Measurements from ENCODE around the gene EHD4.

Gene EHD4

GRCh38 chr15:41984622-41985021 is 12.3 kb upstream of the EHD4 start:
- ChIA-PET CTCF (interaction anchor here (8.7 to 22.3 kb wide), 4 partner anchors 69 to 152 kb away, joined by 75 to 274 read pairs (median 142); no protein-coding TSS in a partner anchor), POLR2A (interaction anchor here (0.6 kb wide), 1 partner anchor 114 kb away, joined by 3 read pairs; no protein-coding TSS in a partner anchor)
- no peak overlapping the region for H3K4me3 ChIP-seq (ENCODE audit: low read depth, low read length)
- no peak for TF ChIP-seq CTCF (IDR thresholded peaks at IDR 0.05; ENCODE audit: insufficient read depth, low read length, missing control alignments)
- no peak for DNase-seq (ENCODE audit: low read depth, low spot score)

- ChIA-PET POLR2A (interaction anchor here (0.6 kb wide), 1 partner anchor 114 kb away, joined by 3 read pairs; no protein-coding TSS in a partner anchor), CTCF (interaction anchor here (0.9 to 22.3 kb wide), 8 partner anchors 8 to 153 kb away, joined by 3 to 274 read pairs (median 40); partner anchors contain the start of gene EHD4)
- H3K4me3 ChIP-seq (ENCODE audit: low read depth, low read length) = no peak overlapping the region
- DNase-seq (ENCODE audit: low read depth, low spot score) = no peak
- no peak for TF ChIP-seq CTCF (IDR thresholded peaks at IDR 0.05; ENCODE audit: insufficient read depth, low read length, missing control alignments)
Observed at GRCh38 chr15:41983621-41984571, 11.5 kb upstream of the EHD4 start.

- TF ChIP-seq CTCF (IDR thresholded peaks at IDR 0.05; ENCODE audit: insufficient read depth, low read length, missing control alignments) = no peak
- no peak for DNase-seq (ENCODE audit: low read depth, low spot score)
- POLR2A ChIA-PET = no interaction called here
- CTCF ChIA-PET = interaction anchor here (0.9 to 22.3 kb wide), 7 partner anchors 9 to 154 kb away, joined by 3 to 274 read pairs (median 5); partner anchors contain the start of gene EHD4
- no peak overlapping the region for H3K4me3 ChIP-seq (ENCODE audit: low read depth, low read length)
Observed at GRCh38 chr15:41983221-41983620, 10.9 kb upstream of the EHD4 start.

GRCh38 chr15:41982133-41982930 is 10.0 kb upstream of the EHD4 start:
- DNase-seq (ENCODE audit: low read depth, low spot score) = no peak
- TF ChIP-seq CTCF (IDR thresholded peaks at IDR 0.05; ENCODE audit: insufficient read depth, low read length, missing control alignments) = no peak
- H3K4me3 ChIP-seq (ENCODE audit: low read depth, low read length) = no peak overlapping the region
- POLR2A ChIA-PET = no interaction called here
- CTCF ChIA-PET = interaction anchor here (1.0 to 22.3 kb wide), 7 partner anchors 10 to 100 kb away, joined by 4 to 274 read pairs (median 4); partner anchors contain the start of gene EHD4

GRCh38 chr15:41981371-41982132 is 9.2 kb upstream of the EHD4 start:
- TF ChIP-seq CTCF (IDR thresholded peaks at IDR 0.05; ENCODE audit: insufficient read depth, low read length, missing control alignments) = no peak
- ChIA-PET CTCF (interaction anchor here (1.0 to 22.3 kb wide), 7 partner anchors 8 to 101 kb away, joined by 3 to 274 read pairs (median 4); no protein-coding TSS in a partner anchor), POLR2A (interaction anchor here (1.1 kb wide), 1 partner anchor 9 kb away, joined by 3 read pairs; the partner anchor contains the start of gene EHD4)
- H3K4me3 ChIP-seq (ENCODE audit: low read depth, low read length) = no peak overlapping the region
- no peak for DNase-seq (ENCODE audit: low read depth, low spot score)
